Suprapubic skin (tissue), 4 donors: ENCODE measurements around the gene SEC14L3.
A peak's percentile ranks its signal among the peaks of the same experiment; 100 is the strongest.

Source experiments
- CTCF ChIP-seq, 2 donors: fragments of 200-600 bp in 1 of 2; fragments of 450-650 bp in 1 of 2; sonication (generic) in 1 of 2; IDR thresholded peaks; one replicate each; pipeline ENCODE4 v1.5.1; 2016 to 2019; ENCODE audit warnings: antibody characterized with exemption in 2 of 2, mild to moderate bottlenecking in 1 of 2, moderate library complexity in 1 of 2
- EP300 ChIP-seq: sonication (generic); formaldehyde crosslinking; IDR thresholded peaks from one replicate; pipeline ENCODE4 v1.6.1; 2017; ENCODE audit warnings: antibody characterized with exemption
- POLR2A ChIP-seq, 2 donors: fragments of 450-650 bp; IDR thresholded peaks; one replicate each; pipeline ENCODE4 v1.6.1; 2017; ENCODE audit warnings: antibody characterized with exemption in 2 of 2, mild to moderate bottlenecking in 2 of 2, moderate library complexity in 2 of 2
- POLR2AphosphoS5 ChIP-seq, 3 donors: sonication (generic); formaldehyde crosslinking; IDR thresholded peaks; one replicate each; pipeline ENCODE4 v1.6.1; 2017; ENCODE audit warnings: antibody characterized with exemption in 3 of 3

GRCh38 chr22:30444632-30445437, 27.0 kb downstream of the SEC14L3 start:
- TF ChIP-seq POLR2A (IDR thresholded peaks at IDR 0.05) (no peak), CTCF (IDR thresholded peaks at IDR 0.05) (peak; percentile 56 to 67), POLR2AphosphoS5 (IDR thresholded peaks at IDR 0.05) (no peak), EP300 (no peak)
